LHCN-M2 (cell line): ENCODE measurements around the gene KCNAB2. TPM values are rescaled to one million over a fixed set of nuclear protein-coding genes. Genes with fewer than 3 reads are reported as not detected.
A peak's percentile ranks its signal among the peaks of the same experiment; 100 is the strongest.

Experiments used
- DNase-seq: peaks from one replicate; pipeline ENCODE4 v3.0.0-alpha.2; 2012; ENCODE audit warnings: low read depth
- total RNA-seq: library from RNA; depleted of rRNA; stranded (reverse); fragments of >200 nt; gene quantifications from 2 replicates; pipeline ENCODE4 v1.2.3, GENCODE V29; 2014

The KCNAB2 gene
- total RNA-seq, 1 experiment from 2014 or later = 1.0 TPM

GRCh38 chr1:6127587-6128163, 82.0 kb downstream of the KCNAB2 start:
- DNase-seq = peak; percentile 43

DNA sequence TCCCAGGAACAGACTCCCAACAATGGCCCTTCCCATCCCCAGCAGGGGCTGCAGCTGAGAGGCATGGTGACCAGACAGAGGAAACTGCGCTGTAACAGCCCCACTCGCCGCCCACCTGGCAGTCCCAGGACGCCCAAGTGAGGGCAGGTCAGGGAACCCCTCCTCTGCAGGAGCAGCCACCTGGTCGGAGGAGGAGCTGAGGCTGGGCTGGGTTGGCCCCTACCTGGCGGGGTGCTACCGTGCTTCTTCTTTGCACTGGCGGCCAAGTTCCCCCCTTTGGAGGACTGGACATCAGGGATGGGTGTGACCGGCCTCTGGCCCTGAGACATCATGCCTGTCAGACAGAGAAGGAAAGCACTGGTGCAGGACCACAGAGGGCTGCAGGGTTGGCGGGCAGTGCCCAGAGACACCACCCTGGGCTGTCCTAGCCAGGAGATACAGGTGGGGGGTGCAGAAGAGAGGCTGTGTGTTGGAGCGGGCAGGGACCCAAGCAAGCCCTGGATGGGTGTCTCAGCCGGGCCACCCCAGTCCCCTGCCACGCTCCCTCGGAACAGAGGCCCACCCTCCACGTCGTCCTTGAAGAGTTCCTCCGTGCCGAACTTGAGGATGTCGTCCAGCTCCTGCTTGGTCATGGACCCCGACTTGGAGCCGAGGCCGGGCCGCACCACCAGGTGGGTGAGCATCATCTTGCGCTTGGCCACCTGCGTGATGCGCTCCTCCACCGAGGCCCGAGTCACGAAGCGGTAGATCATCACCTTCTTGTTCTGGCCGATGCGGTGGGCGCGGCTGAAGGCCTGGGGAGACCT, 82.8 kb downstream of the KCNAB2 start:
- no peak for DNase-seq

DNA sequence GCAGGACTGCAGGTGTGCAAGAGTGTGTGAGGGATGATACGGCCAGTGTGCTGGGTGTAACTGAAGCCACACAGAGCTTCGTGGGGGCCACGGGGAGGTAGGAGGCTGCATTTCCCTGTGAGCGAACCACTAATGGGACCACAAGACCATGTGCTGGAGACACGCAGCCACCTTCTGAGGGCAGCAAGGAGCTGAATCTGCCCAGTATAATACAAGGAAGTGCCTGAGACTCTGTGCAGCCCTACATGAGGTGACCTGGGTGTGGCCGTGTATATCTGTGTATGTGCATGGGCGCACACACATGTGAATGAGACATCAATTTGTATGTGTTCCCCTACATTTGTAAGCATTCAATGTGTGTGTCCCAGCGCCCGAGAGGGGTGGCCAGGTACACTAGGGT, 83.6 kb downstream of the KCNAB2 start:
- DNase-seq = no peak

DNA sequence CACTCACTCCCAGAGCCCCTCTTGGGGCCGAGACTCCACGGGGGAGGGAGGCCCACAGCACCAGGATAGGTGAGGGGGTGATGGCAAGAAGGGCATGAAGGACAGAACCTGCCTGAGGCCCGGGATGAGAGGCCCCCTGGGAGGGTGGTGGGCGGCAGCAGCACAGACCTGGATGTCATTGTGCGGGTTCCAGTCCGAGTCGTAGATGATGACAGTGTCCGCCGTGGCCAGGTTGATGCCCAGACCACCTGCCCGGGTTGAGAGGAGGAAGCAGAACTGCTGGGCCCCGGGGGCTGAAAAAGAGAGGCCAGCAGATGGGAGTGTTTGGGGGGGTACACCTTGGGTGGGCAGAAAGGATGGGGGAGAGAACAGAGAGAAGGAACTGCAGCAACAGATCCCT, 84.3 kb downstream of the KCNAB2 start:
- DNase-seq = no peak

- DNase-seq = no peak
Measured at GRCh38 chr1:6130596-6130995, 84.9 kb downstream of the KCNAB2 start.

- no peak for DNase-seq
Measured at GRCh38 chr1:6131561-6131960, 85.9 kb downstream of the KCNAB2 start.

- no peak for DNase-seq
Measured at GRCh38 chr1:6133146-6133895, 87.6 kb downstream of the KCNAB2 start.

GRCh38 chr1:6134206-6134605, 88.5 kb downstream of the KCNAB2 start:
- no peak for DNase-seq

DNA sequence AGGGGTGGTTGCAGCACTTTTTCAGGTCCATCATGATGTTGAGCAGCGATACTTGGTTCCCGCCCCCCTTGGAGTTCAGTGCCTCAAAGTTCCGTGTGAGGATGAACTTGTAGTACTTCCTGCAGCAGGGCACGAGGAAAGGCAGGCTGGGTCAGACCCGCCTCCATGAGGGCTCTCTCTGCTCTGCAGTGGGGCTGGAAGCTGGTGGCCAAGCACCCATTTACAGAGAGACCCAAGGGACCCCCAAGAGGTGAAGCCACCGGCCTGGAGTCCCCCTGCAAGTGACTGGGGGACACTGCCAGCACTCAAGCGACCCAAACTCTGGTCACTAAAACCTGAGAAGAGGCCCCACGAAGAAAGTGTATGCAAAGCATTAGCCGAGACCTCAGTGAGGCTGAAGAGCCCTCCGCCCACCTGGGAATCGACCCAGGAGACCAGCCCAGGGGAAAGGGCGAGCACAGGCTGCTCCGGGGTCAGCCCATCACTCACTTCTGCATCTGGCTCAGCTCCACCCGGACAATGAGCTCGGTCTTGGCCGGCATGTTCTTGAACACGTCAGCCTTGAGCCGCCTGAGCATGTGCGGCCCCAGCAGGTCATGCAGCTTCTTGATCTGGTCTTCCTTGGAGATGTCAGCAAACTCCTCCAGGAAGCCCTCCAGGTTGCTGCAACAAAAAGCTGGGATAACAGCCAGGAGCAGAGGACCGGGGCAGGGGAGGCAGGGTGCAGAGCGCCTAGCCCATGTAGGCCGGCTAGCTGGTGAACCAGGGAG, 89.2 kb downstream of the KCNAB2 start:
- no peak for DNase-seq

- DNase-seq = no peak
Measured at GRCh38 chr1:6136516-6137220, 91.0 kb downstream of the KCNAB2 start.

DNA sequence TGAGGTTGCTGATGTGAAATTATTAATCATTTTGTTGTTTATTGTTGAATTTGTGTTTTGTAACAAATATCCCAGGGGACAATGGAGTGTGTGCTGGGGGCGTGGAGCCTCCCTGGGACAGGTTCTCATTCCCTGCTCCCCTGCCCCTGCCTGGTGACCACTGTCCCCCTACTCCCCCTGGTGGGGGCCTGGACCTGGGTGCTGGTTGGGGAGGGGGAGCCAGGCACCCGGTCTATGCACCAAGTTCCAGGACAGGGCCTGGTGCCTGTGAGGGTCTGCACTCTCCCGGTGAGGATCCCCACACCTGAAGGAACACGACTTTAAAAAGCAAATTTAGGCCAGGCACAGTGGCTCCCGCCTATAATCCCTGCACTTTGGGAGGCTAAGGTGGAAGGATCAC, 92.1 kb downstream of the KCNAB2 start:
- DNase-seq = no peak

DNA sequence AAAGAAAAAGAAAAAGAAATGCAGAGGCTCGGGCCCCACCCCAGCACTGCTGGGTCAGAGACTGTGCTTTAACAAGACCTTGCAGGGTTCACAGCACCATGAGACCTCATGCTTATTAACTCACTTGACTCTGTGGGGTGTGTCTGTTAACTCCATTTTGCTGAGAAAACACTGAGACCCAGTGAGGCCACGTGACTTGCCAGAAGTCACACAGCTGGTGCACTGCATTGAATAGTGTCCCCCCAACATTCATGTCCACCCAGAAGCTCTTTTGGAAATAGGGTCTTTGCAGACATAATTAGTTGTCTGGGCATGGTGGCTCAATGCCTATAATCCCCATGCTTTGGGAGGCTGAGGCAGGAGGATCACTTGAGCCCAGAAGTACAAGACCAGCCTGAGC, 94.7 kb downstream of the KCNAB2 start:
- DNase-seq = no peak

- DNase-seq = peak; percentile 45
Measured at GRCh38 chr1:6141592-6141991, 95.9 kb downstream of the KCNAB2 start.

- DNase-seq = no peak
Measured at GRCh38 chr1:6142036-6142621, 96.4 kb downstream of the KCNAB2 start.

- DNase-seq = no peak
Measured at GRCh38 chr1:6142734-6143133, 97.0 kb downstream of the KCNAB2 start.

DNA sequence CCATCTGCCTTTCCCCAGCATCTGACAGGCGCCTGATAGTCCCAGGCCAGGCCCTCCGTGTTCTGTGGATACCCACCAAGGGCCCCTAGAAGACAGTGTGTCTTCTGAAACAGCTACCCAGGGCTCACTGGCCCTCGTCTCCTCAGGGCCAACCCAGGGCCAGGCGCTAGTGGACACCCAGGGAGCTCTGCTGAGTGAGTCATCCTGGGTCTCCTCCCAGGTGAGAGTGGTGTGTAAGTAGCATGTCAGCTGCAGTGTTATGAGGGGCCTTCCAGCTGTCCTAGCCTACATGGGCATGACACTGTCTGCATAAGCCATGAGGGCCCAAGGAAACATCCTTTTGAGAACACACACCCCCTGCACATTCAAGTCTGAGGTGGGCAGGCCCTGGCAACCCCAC, 97.7 kb downstream of the KCNAB2 start:
- DNase-seq = no peak

- no peak for DNase-seq
Measured at GRCh38 chr1:6144175-6144574, 98.5 kb downstream of the KCNAB2 start.

GRCh38 chr1:6144647-6145395, 99.1 kb downstream of the KCNAB2 start:
- DNase-seq = no peak

DNA sequence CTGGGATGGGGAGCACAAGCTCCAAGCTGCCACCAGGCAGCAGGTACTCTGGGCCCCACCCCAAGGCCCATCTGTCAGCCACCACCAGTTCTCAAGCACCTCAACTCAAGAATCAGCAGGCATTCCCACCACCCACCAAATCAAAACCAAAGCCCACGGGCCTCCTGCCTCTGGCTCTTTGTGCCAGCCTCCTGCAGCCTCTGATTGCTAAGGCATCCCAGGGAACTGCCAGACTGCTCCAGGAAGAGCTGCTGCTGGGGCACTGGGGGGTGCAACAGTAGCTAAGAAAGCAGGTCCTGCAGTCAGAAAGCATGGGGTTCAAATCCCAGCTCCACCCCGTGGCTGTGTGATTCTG, 99.7 kb downstream of the KCNAB2 start:
- DNase-seq = no peak

DNA sequence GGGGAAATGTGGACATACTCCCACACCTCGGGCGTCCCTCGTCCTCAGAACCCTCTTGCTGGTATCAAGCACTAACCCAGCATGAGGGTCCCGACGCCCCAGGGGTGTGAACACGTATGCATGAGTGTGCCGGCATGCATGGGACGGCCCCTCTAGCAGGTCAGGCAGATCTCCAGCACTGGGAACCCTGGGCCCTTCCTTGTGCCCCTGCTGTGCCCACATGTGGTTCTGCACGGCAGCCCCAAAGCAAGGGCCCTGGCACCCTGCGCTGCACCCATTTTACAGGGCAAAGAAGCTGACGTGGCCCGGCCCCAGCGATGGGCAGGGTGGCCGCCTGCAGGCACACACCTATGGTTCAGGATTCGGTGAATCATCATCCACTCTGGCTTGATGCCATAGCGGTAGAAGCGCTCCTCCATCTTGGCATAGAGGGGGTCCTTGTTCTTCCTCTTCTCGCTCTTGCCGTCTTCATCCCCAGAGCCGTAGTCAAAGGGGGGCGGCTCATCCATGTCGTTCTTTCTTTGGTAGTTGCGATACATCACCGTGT, 100.2 kb downstream of the KCNAB2 start:
- DNase-seq = no peak
